Stimulated activated CD8-positive, alpha-beta memory T cell treated with anti-CD3 and anti-CD28 coated beads, Interleukin-15, amount 100 ng/mL, for 4 hours (primary cell): ENCODE data around the gene AKAP13.
"Not testable (repeated sequence)": the region's sequence is repeated elsewhere in the genome, so short reads cannot be mapped to it uniquely, and the experiment has no call there.

Source experiments
- DNase-seq, 2 donors: peaks; one replicate each; pipeline ENCODE4 v3.0.0-alpha.2; 2020; ENCODE audit warnings: low read depth in 2 of 2

Gene AKAP13

GRCh38 chr15:85500729-85501128 lies 120.3 kb downstream of the AKAP13 start:
- no peak for DNase-seq

GRCh38 chr15:85501574-85501973 lies 121.2 kb downstream of the AKAP13 start:
- no peak for DNase-seq

DNA sequence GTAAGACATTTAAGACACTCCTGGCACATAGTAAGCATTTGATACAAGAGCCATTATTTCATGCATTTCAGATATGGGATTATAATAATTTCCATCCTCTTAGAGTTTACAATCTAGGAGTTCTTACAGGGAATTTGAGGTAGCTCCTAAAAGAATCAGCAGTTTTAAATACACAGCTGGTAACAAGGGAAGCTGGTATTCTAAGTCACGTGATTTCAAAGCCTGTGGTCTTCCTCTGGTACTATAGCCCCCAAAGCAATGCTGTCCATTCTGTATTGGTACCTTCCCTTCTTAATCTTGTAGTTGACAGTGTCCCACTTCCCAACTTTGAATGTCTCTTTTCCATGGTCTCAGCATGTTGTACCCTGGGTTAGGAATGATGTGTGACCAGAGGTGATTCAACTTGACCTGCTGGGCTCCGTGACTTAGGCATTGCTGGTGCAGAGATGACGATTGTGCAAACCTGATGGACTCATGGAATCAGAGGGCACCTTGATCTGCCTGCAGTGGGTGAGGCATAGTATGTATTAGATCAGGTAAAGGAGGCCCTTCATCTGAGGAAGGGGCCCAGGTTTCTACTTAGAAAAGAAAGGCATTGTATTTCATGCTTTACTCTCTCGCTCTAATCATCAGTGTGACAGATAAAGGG lies 122.9 kb downstream of the AKAP13 start:
- no peak for DNase-seq

DNA sequence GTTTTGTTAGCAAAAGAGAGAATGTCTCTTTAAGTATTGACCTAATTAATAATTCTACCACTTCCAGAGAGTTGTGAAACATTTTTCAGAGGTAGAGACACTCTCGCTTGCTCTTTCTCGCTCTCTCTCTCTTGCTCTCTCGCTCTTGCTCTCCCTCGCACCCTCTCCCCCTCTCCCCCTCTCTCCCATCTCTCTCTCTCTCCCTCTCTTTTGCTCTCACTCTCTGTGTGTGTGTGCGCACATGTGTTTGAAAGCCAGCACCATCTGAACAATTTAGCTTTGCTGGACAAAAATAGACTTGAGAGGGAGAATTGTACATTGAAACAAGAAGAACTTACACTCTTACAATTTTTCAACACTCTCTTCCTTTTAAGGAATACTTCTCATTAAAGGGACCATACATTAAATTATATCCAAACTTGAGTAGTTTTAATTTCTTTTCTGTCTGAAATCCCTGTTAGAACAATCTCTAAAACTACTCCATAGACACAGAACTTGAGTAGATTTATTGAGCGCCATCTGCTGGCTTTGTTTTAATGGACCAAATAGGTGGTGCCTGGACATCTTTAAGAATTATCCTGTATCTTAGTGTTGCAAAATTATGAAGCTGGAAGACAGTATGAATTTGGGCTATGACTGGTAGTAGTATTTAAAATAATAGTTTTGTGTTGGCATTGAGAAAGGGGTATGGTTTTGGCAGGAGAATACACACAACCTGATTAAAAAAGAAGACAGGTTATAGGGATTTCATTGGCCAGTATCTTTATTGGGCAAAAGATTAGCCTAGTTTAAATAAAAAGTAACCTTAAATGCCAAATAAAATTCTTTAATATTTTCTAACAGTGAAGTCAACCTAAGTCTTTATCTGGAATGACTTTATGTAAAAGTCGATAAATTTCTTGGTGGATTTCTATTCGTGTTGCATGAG lies 124.6 kb downstream of the AKAP13 start:
- DNase-seq = peak in 1 of 2 donors; percentile 11

- DNase-seq = no peak
Measured at GRCh38 chr15:85507114-85507513, 126.7 kb downstream of the AKAP13 start.

DNA sequence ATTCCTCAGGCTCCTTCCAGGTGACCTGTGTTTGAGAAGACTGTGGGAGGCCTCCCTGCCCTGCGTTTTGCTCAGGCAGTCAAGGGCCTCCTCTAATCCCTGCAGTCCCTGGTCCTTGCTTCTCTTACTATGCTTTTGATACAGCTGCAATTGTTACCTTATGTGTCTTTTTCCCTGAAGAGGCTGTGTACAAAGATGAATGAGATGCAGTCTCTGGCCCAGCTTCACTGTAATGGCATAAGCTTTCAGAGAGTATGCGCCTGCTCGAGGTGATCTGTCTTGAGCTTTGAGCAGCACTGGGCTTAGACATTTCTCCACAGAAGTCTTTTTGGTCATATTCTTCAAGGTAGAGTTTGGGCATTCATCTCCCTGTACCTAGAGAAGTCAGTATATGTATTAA lies 129.6 kb downstream of the AKAP13 start:
- DNase-seq = no peak

DNA sequence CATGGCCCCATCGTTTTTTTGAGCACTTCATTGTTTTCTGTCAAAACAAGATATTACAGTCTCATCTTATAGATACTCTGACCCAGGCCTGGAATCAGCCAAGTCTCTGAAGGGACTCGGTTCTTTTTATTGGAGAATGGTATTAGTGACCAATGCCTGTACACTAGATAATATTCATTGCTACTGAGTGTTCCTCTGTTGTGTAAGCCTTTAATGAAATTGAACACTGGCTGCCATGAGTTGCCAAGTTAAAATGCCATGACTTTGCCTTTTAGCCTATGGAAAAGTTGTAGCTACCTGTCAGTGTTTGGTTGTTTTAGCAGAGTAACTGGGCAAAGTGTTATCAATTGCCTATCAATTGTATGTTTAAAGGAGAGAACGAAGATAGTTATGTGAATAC lies 134.0 kb downstream of the AKAP13 start:
- no peak for DNase-seq

DNA sequence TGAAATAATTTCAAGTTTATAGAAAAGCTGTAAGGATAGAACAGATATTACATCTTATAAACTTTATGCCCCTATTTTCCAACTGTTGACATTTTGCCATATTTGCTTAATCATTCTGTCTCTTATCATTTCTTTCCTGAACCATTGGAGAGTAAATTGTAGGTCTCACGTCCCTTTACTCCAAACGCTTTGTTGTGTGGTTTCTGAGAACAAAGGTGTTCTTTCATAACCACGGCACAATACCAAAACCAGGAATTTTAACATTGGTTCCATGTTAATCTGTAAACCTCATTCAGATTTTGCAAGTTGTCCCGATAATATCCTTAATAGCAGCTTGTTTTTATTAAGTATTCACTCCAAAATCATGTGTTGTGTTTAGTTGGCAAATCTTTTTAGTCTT lies 134.8 kb downstream of the AKAP13 start:
- no peak for DNase-seq

GRCh38 chr15:85517086-85517485 lies 136.7 kb downstream of the AKAP13 start:
- DNase-seq = no peak

DNA sequence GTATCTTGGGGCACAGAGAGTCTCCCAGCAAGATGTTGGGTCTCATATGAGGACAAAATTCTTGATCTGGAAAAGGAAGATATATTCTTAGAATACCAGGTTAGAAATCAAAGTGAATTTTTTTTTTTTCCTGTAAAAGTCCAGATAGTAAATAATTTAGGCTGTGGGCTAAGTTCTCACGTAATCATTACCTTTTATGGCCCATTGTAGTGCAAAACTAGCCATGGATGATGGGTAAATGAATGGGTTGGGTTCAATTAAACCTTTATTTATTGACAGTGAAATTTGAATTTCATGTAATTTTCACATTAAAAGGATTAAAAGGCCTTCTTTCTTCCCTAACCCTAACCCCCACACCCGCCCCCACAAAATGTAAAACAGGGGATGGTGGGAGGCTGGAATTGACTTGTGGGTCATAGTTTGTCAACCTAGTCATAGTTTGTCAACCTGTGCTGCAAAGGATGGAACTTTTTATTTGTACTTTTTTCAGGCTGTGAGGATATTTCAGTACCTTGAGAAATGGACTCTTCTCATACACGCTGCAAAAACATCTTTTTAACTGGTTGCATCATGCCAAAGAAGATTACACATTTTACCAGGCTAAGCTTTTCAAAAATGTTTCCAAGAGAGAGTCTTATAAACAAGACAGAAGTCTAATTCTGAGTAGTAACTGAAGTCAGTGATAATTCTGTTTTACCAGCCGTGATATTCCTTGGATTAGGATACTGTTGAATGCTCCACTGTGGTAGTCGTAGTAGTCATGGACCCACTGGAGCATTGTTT lies 138.8 kb downstream of the AKAP13 start:
- DNase-seq = no peak

- DNase-seq = no peak
Measured at GRCh38 chr15:85520650-85521049, 140.2 kb downstream of the AKAP13 start.

DNA sequence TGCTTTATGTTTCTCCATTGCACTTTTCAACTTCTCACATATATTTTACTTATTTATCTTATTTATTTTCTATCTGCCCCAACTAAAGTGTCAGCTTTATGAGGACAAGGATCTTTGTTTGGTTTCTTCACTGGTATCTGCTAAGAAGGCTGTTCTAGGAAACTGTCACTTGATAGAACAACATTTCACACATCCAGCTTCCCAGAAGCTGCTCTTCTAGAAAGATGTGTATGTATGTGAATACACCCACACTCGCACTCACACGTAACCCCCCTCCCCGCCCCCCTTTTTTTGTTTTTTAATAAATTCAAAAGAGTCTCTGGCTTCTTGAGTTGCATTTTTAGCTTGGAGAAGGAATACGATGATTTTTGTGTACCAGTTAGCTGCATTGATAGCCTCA lies 143.1 kb downstream of the AKAP13 start:
- no peak for DNase-seq

DNA sequence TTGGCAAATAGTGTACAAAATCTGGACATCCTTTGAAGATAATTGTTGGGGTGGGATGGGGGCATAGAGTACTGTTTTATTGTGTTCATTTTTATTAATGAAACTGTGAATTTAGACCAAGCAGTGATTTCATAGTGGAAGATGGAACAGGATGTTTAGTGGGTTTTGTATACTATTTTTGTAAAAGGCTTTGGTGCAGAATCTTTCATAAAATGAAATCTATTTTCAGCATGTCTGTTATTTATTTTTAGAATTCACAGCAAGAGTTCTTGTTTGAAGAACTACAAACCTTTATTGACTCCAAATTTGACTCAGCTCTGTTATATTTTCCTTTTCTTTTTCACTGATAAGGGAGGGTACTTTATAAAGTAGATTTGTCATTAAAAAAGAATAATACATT lies 145.4 kb downstream of the AKAP13 start:
- no peak for DNase-seq

GRCh38 chr15:85527895-85528294 lies 147.5 kb downstream of the AKAP13 start:
- no peak for DNase-seq

DNA sequence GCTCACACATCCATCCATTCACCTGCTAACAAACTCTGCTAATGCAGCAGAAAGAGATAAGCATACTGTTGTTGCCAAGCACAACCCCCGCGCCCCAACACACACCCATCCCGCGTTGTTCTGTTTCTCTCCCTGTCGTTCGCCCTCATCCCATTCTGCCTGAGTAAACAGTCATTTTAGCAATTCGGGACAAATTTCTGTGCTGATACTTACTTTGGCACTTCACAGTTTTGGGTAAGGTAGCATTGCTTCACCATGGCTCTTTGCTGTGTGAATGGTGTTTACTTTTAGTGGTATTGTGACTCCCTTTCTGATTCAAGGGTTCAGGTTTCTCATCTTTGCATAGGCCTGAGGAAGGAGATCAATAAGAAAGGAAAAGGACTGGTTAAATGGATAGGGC lies 149.7 kb downstream of the AKAP13 start:
- DNase-seq = no peak

DNA sequence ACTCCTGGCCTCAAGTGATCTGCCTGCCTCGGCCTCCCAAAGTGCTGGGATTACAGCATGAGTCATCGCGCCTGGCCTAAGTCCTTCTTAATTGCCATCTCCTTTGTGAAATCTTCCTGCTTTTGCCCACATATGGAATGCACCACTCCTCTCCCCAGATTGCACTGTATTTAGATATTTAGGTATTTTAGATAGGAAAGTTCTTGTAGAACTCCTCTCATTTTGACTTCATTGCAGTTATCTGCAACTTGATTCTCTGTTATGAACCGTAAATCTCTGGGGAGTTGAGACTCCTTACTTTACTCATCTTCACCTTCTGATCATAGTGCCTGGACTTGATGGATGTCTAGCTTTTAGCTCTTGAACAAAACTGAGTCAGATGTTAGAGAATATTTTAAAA lies 150.7 kb downstream of the AKAP13 start:
- DNase-seq = no peak

- DNase-seq = no peak
Measured at GRCh38 chr15:85532689-85533088, 152.3 kb downstream of the AKAP13 start.

DNA sequence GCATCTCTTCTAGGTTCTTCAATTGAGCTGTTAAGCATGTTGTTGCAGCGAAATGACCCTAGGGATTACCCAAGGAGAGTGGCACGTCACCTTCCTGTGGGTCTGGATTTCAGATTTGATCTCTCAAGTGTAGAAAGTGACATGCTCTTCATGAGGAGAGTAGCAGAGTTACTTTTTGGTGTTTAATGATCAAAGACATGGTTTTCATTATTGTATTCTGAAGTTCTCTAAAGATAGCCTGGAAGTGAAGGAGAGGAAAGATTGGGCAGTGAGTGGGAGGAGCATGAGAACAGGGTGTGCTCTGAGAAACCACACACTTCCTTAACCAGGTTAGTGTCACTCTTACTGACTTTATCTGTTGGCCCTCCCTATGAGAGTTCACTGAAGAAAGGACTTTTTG lies 153.6 kb downstream of the AKAP13 start:
- DNase-seq = no peak

DNA sequence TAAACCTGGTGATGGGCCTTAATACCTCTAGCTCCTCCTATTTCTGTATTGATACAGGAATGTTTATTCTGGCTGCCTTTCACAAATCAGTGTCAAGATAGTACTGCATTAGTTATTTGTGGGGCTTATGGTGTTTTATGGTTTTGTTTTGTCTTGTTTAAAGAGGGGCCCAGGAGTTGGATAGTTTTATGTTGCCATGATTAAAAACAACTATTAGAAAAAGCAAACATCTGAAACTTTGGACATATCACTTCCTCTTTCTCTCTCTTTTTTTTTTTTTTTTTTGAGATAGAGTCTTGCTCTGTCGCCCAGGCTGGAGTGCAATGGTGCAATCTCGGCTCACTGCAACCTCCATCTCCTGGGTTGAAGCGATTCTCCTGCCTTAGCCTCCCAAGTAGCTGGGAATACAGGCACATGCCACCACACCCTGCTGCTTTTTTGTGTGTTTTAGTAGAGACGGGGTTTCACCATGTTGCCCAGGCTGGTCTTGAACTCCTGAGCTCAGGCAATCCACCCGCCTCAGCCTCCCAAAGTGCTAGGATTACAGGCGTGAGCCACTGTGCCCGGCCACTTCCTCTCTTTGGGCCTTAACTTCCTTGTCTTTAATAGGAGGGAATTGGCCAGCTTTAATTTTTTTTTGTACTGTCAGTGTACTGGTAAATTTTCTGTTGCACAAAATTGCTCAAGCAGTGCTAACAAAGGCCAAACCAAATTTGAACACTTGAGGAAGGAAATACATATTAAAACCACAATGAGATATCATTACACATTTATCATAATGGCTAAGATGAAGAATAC lies 155.3 kb downstream of the AKAP13 start:
- not testable (repeated sequence) for DNase-seq

DNA sequence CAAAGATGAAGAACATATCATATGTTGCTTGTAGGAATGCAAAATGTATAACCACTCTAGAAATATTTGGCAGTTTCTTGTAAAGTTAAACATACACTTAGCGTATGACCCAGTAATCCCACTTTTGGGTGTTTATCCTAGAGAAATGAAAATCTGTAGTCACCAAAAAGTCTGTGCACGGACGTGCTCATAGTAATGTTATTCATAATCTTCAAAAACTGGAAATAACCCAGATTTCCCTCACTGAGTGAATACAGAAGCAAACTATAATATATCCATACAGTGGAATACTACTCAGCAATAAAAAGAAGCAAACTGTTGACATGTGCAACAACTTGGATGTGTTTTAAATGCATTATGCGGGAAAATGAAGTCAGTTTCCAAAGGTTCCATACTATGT lies 155.9 kb downstream of the AKAP13 start:
- no peak for DNase-seq

DNA sequence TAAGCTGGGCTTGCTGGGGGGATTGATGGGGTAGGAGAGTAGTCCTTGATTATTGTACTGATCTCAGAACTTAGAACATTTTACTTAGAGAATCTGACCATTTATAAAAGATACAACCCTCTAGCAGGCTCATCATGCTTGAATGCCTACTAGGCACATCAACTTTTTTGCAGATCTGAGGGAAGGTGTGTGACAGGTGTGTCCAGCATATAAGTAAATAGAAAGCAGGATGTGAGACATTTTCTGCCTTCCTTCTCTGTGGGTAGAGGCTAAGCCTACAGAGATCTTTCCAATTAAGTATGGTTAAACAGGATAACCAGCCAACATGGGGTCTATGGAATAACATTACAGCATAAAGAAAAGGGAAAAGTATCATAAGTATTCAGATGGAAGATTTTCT lies 159.1 kb downstream of the AKAP13 start:
- DNase-seq = no peak
